GM12878 (cell line): Measurements from ENCODE around the gene POLA1. TPM values are rescaled to one million over a fixed set of nuclear protein-coding genes. Genes with fewer than 3 reads are reported as not detected.
A peak's percentile ranks its signal among the peaks of the same experiment; 100 is the strongest.

Experiments used
- BRCA1 ChIP-seq: IDR thresholded peaks from 2 replicates; pipeline ENCODE4 v1.6.1; 2011; ENCODE audit warnings: low read depth, low read length, improper control_type of control experiment
- CHD2 ChIP-seq: IDR thresholded peaks from 2 replicates; pipeline ENCODE4 v1.6.1; 2011; ENCODE audit warnings: low read depth, low read length, improper control_type of control experiment, borderline replicate concordance
- EP300 ChIP-seq, 2 experiments: fragments of 150-350 bp in 1 of 2; IDR thresholded peaks; 2 replicates each; pipeline ENCODE4 v1.6.1; 2011 to 2012; ENCODE audit warnings: low read depth in 2 of 2, low read length in 2 of 2, borderline replicate concordance in 1 of 2, improper control_type of control experiment in 1 of 2, inconsistent platforms in 1 of 2; ENCODE audit not compliant: control insufficient read depth in 1 of 2
- FOS ChIP-seq: IDR thresholded peaks from 3 replicates; pipeline ENCODE4 v1.6.1; 2011; ENCODE audit warnings: borderline replicate concordance; ENCODE audit not compliant: insufficient read length; ENCODE audit errors: extremely low read depth
- IKZF2 ChIP-seq, 2 experiments: fragments of 450-650 bp; IDR thresholded peaks; 2 replicates each; pipeline ENCODE4 v1.6.1; 2017; ENCODE audit warnings: mild to moderate bottlenecking in 2 of 2, moderate library complexity in 2 of 2
- LARP7 ChIP-seq: fragments of 450-650 bp; IDR thresholded peaks from 2 replicates; pipeline ENCODE4 v1.6.1; 2017; ENCODE audit warnings: mild to moderate bottlenecking
- NFIC ChIP-seq: IDR thresholded peaks from 2 replicates; pipeline ENCODE4 v1.6.1; 2012; ENCODE audit warnings: low read depth, mild to moderate bottlenecking, inconsistent platforms, low read length, moderate library complexity
- NRF1 ChIP-seq: conservative IDR thresholded peaks from 2 replicates; pipeline ENCODE4 v1.6.1; 2011; ENCODE audit warnings: mild to moderate bottlenecking, low read depth, low read length, improper control_type of control experiment
- POLR2AphosphoS2 ChIP-seq: IDR thresholded peaks from 2 replicates; pipeline ENCODE4 v1.6.1; 2011; ENCODE audit warnings: low read depth, mild to moderate bottlenecking, low read length, improper control_type of control experiment, moderate library complexity
- POLR2AphosphoS5 ChIP-seq: IDR thresholded peaks from 2 replicates; pipeline ENCODE4 v1.6.1; 2011; ENCODE audit warnings: mild to moderate bottlenecking, low read length, inconsistent platforms
- RBBP5 ChIP-seq: fragments of 200-600 bp; sonication (generic); conservative IDR thresholded peaks from 2 replicates; pipeline ENCODE4 v1.6.1; 2016
- RCOR1 ChIP-seq: conservative IDR thresholded peaks from 2 replicates; pipeline ENCODE4 v1.6.1; 2012; ENCODE audit warnings: low read depth, low read length, improper control_type of control experiment
- RELA ChIP-seq: fragments of 450-650 bp; IDR thresholded peaks from 2 replicates; pipeline ENCODE4 v1.8.0; 2014; ENCODE audit warnings: borderline replicate concordance; ENCODE audit not compliant: partially characterized antibody
- SREBF2 ChIP-seq: IDR thresholded peaks from 2 replicates; pipeline ENCODE4 v1.6.1; 2012; ENCODE audit warnings: mild to moderate bottlenecking, low read length
- SUPT20H ChIP-seq: IDR thresholded peaks from 2 replicates; pipeline ENCODE4 v1.6.1; 2011; ENCODE audit warnings: low read depth, mild to moderate bottlenecking, low read length, moderate library complexity, borderline replicate concordance; ENCODE audit not compliant: control insufficient read depth
- SUZ12 ChIP-seq: fragments of 200-600 bp; sonication (generic); IDR thresholded peaks from one replicate; pipeline ENCODE4 v1.6.1; 2018; ENCODE audit warnings: antibody characterized with exemption, mild to moderate bottlenecking; ENCODE audit not compliant: unreplicated experiment
- ZBTB11 ChIP-seq: fragments of 450-650 bp; formaldehyde crosslinking; IDR thresholded peaks from 2 replicates; pipeline ENCODE4 v1.5.0; 2022; ENCODE audit warnings: mild to moderate bottlenecking, missing genetic modification characterization
- polyA plus RNA-seq, 11 experiments: library from polyadenylated mRNA; depleted of rRNA in 4 of 11; unstranded in 6 of 11; stranded (reverse) in 5 of 11; fragments of >200 nt; fragmentation: Nextera tagmentation in 4 of 11; fragmentation: Illumina TruSeq in 1 of 11; extraction: Ambion mirVana in 4 of 11; extraction: Trizol in 1 of 11; gene quantifications; 1 replicate in 1 of 11; 2 replicates in 10 of 11; pipeline versions ENCODE4 v1.2.1 to v1.2.3, GENCODE V29; 2011 to 2016; ENCODE audit warnings: inconsistent platforms in 2 of 11, missing spikeins in 2 of 11, low read depth in 1 of 11
- total RNA-seq, 4 experiments: library from RNA; depleted of rRNA in 3 of 4; stranded (reverse); fragments of >200 nt in 3 of 4; fragmentation: Illumina TruSeq in 1 of 4; extraction: Trizol in 1 of 4; gene quantifications; 2 replicates each; pipeline versions ENCODE4 v1.2.1 to v1.2.3, GENCODE V29; 2013 to 2021
- TF ChIP-seq, protein P1 (sequence below): IDR thresholded peaks from 2 replicates; pipeline ENCODE4 v1.6.1; 2012; ENCODE audit warnings: low read depth, low read length, improper control_type of control experiment
- TF ChIP-seq, protein P2 (sequence below): fragments of 450-650 bp; IDR thresholded peaks from 2 replicates; pipeline ENCODE4 v1.6.1; 2016; ENCODE audit warnings: mild to moderate bottlenecking
- TF ChIP-seq, protein P3 (sequence below): fragments of 450-650 bp; IDR thresholded peaks from 2 replicates; pipeline ENCODE4 v1.6.1; 2017; ENCODE audit warnings: low read depth, mild to moderate bottlenecking, moderate library complexity
- TF ChIP-seq, protein P4 (sequence below): fragments of 450-650 bp; IDR thresholded peaks from 2 replicates; pipeline ENCODE4 v1.6.1; 2017; ENCODE audit warnings: borderline replicate concordance

The POLA1 gene
- total and polyA plus RNA-seq, 10 of the 15 experiments (the other 5 are each of a cell fraction or from before 2014, with no cell fraction given): 6.5 to 34.7 (median 24.8) TPM

DNA sequence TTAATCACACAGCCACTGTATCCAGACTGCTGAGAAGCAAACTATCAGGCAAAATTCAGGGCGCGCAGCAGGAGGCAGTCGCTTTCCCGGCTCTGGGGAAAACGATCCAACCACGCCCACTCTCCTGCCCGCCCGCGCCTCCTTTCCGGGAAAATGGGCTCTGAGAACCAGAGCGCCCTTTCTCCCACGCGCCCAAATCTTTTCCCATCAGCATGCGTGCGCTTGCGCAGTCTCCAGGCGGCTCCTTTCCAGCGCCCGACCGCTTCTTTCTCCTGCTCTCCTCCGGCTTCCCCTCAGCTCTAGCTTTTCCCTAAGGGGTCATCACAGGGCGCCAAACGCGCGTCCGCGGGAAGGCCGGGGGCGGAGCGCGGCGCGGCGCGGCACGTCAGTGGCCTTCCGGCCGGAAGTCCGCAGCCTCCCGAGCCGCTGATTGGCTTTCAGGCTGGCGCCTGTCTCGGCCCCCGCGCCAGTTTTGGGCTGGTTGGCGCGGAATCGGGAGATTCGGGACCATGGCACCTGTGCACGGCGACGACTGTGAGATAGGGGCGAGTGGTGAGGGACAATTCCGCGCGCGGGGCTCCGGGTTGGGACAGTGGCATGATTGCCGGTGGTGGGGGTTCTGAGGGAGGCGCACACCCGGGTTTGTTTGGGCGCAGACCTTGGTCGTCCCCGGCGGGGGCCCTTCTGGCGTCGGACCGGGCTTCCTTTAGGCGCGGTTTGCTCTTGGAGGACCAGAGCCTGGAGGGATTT lies at the start of gene POLA1 (continued):
- TF ChIP-seq NRF1 (peak; percentile 47), SREBF2 (no peak), SUZ12 (no peak), POLR2AphosphoS5 (peak; percentile 33; the same call in 1 of the 2 replicates), BRCA1 (no peak), LARP7 (no peak), FOS (no peak), RELA (no peak), IKZF2 (IDR thresholded peaks at IDR 0.05) (peak; percentile 81 to 85), ZBTB11 (CRISPR knock-in tag) (no peak), EP300 (IDR thresholded peaks at IDR 0.05; ENCODE audit: borderline replicate concordance in 1 of 2, control insufficient read depth in 1 of 2, low read depth in 2 of 2, low read length in 2 of 2) (no peak), RBBP5 (no peak), POLR2AphosphoS2 (no peak), SUPT20H (no peak), CHD2 (peak; percentile 56; the same call in 1 of the 2 replicates), RCOR1 (no peak), NFIC (no peak)
- TF ChIP-seq, protein P1, sequence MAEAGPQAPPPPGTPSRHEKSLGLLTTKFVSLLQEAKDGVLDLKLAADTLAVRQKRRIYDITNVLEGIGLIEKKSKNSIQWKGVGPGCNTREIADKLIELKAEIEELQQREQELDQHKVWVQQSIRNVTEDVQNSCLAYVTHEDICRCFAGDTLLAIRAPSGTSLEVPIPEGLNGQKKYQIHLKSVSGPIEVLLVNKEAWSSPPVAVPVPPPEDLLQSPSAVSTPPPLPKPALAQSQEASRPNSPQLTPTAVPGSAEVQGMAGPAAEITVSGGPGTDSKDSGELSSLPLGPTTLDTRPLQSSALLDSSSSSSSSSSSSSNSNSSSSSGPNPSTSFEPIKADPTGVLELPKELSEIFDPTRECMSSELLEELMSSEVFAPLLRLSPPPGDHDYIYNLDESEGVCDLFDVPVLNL: peak; percentile 83
- TF ChIP-seq, protein P2, sequence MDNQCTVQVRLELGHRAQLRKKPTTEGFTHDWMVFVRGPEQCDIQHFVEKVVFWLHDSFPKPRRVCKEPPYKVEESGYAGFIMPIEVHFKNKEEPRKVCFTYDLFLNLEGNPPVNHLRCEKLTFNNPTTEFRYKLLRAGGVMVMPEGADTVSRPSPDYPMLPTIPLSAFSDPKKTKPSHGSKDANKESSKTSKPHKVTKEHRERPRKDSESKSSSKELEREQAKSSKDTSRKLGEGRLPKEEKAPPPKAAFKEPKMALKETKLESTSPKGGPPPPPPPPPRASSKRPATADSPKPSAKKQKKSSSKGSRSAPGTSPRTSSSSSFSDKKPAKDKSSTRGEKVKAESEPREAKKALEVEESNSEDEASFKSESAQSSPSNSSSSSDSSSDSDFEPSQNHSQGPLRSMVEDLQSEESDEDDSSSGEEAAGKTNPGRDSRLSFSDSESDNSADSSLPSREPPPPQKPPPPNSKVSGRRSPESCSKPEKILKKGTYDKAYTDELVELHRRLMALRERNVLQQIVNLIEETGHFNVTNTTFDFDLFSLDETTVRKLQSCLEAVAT: no peak
- TF ChIP-seq, protein P3, sequence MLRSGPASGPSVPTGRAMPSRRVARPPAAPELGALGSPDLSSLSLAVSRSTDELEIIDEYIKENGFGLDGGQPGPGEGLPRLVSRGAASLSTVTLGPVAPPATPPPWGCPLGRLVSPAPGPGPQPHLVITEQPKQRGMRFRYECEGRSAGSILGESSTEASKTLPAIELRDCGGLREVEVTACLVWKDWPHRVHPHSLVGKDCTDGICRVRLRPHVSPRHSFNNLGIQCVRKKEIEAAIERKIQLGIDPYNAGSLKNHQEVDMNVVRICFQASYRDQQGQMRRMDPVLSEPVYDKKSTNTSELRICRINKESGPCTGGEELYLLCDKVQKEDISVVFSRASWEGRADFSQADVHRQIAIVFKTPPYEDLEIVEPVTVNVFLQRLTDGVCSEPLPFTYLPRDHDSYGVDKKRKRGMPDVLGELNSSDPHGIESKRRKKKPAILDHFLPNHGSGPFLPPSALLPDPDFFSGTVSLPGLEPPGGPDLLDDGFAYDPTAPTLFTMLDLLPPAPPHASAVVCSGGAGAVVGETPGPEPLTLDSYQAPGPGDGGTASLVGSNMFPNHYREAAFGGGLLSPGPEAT: peak; percentile 79
- TF ChIP-seq, protein P4, sequence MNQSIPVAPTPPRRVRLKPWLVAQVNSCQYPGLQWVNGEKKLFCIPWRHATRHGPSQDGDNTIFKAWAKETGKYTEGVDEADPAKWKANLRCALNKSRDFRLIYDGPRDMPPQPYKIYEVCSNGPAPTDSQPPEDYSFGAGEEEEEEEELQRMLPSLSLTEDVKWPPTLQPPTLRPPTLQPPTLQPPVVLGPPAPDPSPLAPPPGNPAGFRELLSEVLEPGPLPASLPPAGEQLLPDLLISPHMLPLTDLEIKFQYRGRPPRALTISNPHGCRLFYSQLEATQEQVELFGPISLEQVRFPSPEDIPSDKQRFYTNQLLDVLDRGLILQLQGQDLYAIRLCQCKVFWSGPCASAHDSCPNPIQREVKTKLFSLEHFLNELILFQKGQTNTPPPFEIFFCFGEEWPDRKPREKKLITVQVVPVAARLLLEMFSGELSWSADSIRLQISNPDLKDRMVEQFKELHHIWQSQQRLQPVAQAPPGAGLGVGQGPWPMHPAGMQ: no peak
